Measurements from ENCODE around the gene FBXW11. TPM values are rescaled to one million over a fixed set of nuclear protein-coding genes. Genes with fewer than 3 reads are reported as not detected.

The FBXW11 gene
- total and polyA plus RNA-seq, 10 of the 15 experiments (the other 5 are each of a cell fraction or from before 2014, with no cell fraction given) = 4.3 to 61.5 (median 40.0) TPM

- intact Hi-C loops (cut with micrococcal nuclease; ENCODE audit: unreplicated experiment) = loop anchor here (5.0 kb wide), 1 partner anchor 39 kb away; no protein-coding TSS in a partner anchor
- H3K79me2 ChIP-seq (ENCODE audit: control insufficient read depth, insufficient read depth, low read length) = peaks cover 85% of the 10 kb centered on the region
- ChIA-PET CTCF (interaction anchor here (1.0 to 1.7 kb wide), 5 partner anchors 19 to 45 kb away, joined by 3 to 4 read pairs (median 3); no protein-coding TSS in a partner anchor), SMC1A (ENCODE audit: uncharacterized antibody, unreplicated experiment) (no interaction called here), RAD21 (ENCODE audit: unreplicated experiment) (interaction anchor here (2.0 kb wide), 1 partner anchor 44 kb away, joined by 6 read pairs; no protein-coding TSS in a partner anchor), POLR2A (no interaction called here)
- no peak overlapping the region for H3K4me3 ChIP-seq
- H3K9me3 ChIP-seq (replicated peaks; ENCODE audit: control insufficient read depth, insufficient read depth, low read length) = peaks cover 2% of the 10 kb centered on the region; the same call in 2 of the 3 replicates
- no peak for FAIRE-seq
- in situ Hi-C loops (cut with MboI) = no loop called here
- H4K20me1 ChIP-seq (ENCODE audit: control insufficient read depth, insufficient read depth) = no peaks in the 10 kb centered on the region
- 100% methylated on average over 1 of the region's 1 CpG for WGBS (ENCODE audit: insufficient coverage, insufficient replicate concordance, low lambda C conversion rate, missing lambda C conversion rate)
- no peak for TF ChIP-seq CHD4 (IDR thresholded peaks at IDR 0.05)
- no peak for TF ChIP-seq SIN3A (IDR thresholded peaks at IDR 0.05; ENCODE audit: low read depth, low read length)
- no peak for TF ChIP-seq ZNF384 (IDR thresholded peaks at IDR 0.05; ENCODE audit: borderline replicate concordance, low read depth, low read length)
- no peak for TF ChIP-seq LARP7 (IDR thresholded peaks at IDR 0.05)
- no peak for TF ChIP-seq NR2F1 (conservative IDR thresholded peaks at IDR 0.05)
- H3K9ac ChIP-seq (ENCODE audit: control insufficient read depth, insufficient read depth, low read length) = no peak overlapping the region
- no peak for ATAC-seq
- H3K4me2 ChIP-seq (ENCODE audit: control insufficient read depth, insufficient read depth) = no peak overlapping the region
- H3K36me3 ChIP-seq (ENCODE audit: control insufficient read depth in 2 of 2, insufficient read depth in 2 of 2, low read length in 1 of 2) = no peaks in the 10 kb centered on the region; a peak in 1 of 4 replicates
- no TSS peak for BruUV-seq (replicated peaks)
- no peak overlapping the region for H2AFZ ChIP-seq (ENCODE audit: control insufficient read depth, low read depth, low read length)
- H3K4me1 ChIP-seq (ENCODE audit: control insufficient read depth, insufficient read depth, low read length) = peaks cover 30% of the 10 kb centered on the region
- no peak overlapping the region for H3K27ac ChIP-seq (ENCODE audit: control insufficient read depth, insufficient read depth)
- no peak for DNase-seq (ENCODE audit: low read depth, low spot score)
- H3K27me3 ChIP-seq (replicated peaks in 1 of 2; ENCODE audit: control insufficient read depth in 2 of 2, insufficient read depth in 2 of 2, low read length in 1 of 2) = no peaks in the 10 kb centered on the region
Observed at GRCh38 chr5:171956314-171956713, 50.1 kb downstream of the FBXW11 start.

DNA sequence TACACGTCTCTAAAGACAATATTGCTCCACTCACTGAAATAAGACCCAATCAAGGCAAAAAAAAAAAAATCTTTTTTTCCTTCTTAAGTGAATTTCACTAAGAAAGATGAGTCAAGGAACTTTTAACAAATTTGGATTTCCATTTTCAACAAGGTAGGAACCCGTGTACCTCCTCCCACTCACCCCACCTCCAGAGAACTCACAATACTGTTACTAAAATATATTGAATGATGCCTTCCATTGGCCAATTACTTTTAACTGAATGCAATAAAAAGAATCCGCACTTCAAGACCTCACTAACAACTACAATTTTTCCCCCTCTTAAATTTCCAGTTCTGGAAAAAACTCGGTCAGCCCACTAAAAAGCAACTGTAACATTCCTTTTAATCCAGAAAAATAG lies 50.7 kb downstream of the FBXW11 start:
- no peaks in the 10 kb centered on the region for H3K27me3 ChIP-seq (replicated peaks in 1 of 2; ENCODE audit: control insufficient read depth in 2 of 2, insufficient read depth in 2 of 2, low read length in 1 of 2)
- SMC1A ChIA-PET (ENCODE audit: uncharacterized antibody, unreplicated experiment) = no interaction called here
- 94% methylated on average over 4 of the region's 4 CpGs for WGBS (ENCODE audit: insufficient coverage, insufficient replicate concordance, low lambda C conversion rate, missing lambda C conversion rate)
- POLR2A ChIA-PET = no interaction called here
- CTCF ChIA-PET = interaction anchor here (1.0 to 1.7 kb wide), 4 partner anchors 18 to 54 kb away, joined by 3 read pairs; no protein-coding TSS in a partner anchor
- H3K4me1 ChIP-seq (ENCODE audit: control insufficient read depth, insufficient read depth, low read length) = peaks cover 25% of the 10 kb centered on the region
- intact Hi-C loops (cut with micrococcal nuclease; ENCODE audit: unreplicated experiment) = loop anchor here (5.0 kb wide), 1 partner anchor 38 kb away; no protein-coding TSS in a partner anchor
- H3K36me3 ChIP-seq (ENCODE audit: control insufficient read depth in 2 of 2, insufficient read depth in 2 of 2, low read length in 1 of 2) = no peaks in the 10 kb centered on the region; a peak in 1 of 4 replicates
- no peak for ATAC-seq
- no peak overlapping the region for H3K4me2 ChIP-seq (ENCODE audit: control insufficient read depth, insufficient read depth)
- H4K20me1 ChIP-seq (ENCODE audit: control insufficient read depth, insufficient read depth) = no peaks in the 10 kb centered on the region
- in situ Hi-C loops (cut with MboI) = no loop called here
- RAD21 ChIA-PET (ENCODE audit: unreplicated experiment) = no interaction called here
- peaks cover 2% of the 10 kb centered on the region; the same call in 2 of the 3 replicates for H3K9me3 ChIP-seq (replicated peaks; ENCODE audit: control insufficient read depth, insufficient read depth, low read length)
- no peak overlapping the region for H2AFZ ChIP-seq (ENCODE audit: control insufficient read depth, low read depth, low read length)
- H3K27ac ChIP-seq (ENCODE audit: control insufficient read depth, insufficient read depth) = no peak overlapping the region
- H3K79me2 ChIP-seq (ENCODE audit: control insufficient read depth, insufficient read depth, low read length) = peaks cover 82% of the 10 kb centered on the region
- FAIRE-seq = no peak
- no peak overlapping the region for H3K4me3 ChIP-seq
- no TSS peak for BruUV-seq (replicated peaks)
- H3K9ac ChIP-seq (ENCODE audit: control insufficient read depth, insufficient read depth, low read length) = no peak overlapping the region
- no peak for DNase-seq (ENCODE audit: low read depth, low spot score)
- no peak for TF ChIP-seq RELB (IDR thresholded peaks at IDR 0.05; ENCODE audit: low read depth)
- no peak for TF ChIP-seq SIX5 (IDR thresholded peaks at IDR 0.05; ENCODE audit: low read depth, low read length, severe bottlenecking)
- TF ChIP-seq E2F4 (IDR thresholded peaks at IDR 0.05; ENCODE audit: low read depth, low read length) = no peak
- TF ChIP-seq, protein P1, sequence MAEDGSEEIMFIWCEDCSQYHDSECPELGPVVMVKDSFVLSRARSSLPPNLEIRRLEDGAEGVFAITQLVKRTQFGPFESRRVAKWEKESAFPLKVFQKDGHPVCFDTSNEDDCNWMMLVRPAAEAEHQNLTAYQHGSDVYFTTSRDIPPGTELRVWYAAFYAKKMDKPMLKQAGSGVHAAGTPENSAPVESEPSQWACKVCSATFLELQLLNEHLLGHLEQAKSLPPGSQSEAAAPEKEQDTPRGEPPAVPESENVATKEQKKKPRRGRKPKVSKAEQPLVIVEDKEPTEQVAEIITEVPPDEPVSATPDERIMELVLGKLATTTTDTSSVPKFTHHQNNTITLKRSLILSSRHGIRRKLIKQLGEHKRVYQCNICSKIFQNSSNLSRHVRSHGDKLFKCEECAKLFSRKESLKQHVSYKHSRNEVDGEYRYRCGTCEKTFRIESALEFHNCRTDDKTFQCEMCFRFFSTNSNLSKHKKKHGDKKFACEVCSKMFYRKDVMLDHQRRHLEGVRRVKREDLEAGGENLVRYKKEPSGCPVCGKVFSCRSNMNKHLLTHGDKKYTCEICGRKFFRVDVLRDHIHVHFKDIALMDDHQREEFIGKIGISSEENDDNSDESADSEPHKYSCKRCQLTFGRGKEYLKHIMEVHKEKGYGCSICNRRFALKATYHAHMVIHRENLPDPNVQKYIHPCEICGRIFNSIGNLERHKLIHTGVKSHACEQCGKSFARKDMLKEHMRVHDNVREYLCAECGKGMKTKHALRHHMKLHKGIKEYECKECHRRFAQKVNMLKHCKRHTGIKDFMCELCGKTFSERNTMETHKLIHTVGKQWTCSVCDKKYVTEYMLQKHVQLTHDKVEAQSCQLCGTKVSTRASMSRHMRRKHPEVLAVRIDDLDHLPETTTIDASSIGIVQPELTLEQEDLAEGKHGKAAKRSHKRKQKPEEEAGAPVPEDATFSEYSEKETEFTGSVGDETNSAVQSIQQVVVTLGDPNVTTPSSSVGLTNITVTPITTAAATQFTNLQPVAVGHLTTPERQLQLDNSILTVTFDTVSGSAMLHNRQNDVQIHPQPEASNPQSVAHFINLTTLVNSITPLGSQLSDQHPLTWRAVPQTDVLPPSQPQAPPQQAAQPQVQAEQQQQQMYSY (CRISPR knock-in tag; IDR thresholded peaks at IDR 0.05) = no peak
- no peak for TF ChIP-seq RAD51 (IDR thresholded peaks at IDR 0.05)
